ENCODE data around the gene HLA-DOB.
"Not testable (repeated sequence)": the region's sequence is repeated elsewhere in the genome, so short reads cannot be mapped to it uniquely, and the experiment has no call there.

HLA-DOB gene

DNA sequence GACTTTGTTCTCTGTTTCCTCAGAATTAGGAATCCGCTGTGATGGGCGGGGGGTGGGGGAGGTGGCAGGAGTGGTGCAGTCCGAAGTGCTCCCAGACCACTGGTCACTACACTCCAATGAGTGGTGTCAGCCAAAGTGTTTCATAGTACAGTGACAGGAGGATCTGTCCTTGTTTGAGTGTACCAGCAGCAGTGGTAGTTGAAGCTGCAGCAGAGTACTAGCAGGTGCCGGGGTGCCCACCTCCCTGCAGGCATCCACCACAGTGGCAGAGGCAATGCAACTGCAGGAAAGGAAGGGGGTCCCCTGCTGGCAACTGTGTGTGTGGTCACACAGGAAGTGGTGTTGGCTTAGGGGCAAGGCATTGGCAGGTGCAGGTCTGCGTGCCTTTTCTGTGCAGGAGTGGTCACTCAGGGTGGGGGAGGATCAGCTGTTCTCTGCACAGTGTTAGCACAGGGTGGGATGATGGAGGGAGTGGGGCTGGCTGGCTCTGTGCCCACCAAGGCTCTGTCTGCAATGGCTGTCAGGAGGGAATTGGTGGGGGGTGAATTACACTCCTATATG is 9.7 kb downstream of the HLA-DOB start:
- no peak for DNase-seq

DNA sequence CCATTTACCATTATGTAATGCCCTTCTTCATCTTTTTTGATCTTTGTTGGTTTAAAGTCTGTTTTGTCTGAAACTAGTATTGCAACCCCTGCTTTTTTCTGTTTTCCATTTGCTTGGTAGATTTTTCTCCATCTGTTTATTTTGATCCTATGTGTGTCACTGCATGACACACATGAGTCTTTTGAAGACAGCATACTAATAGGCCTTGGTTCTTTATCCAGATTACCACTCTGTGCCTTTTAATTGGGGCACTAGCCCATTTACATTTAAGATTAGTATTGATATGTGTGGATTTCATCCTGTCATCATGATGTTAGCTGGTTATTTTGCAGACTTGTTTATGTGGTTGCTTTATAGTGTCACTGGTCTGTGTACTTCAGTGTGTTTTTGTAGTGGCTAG is 11.4 kb downstream of the HLA-DOB start:
- not testable (repeated sequence) for DNase-seq

DNA sequence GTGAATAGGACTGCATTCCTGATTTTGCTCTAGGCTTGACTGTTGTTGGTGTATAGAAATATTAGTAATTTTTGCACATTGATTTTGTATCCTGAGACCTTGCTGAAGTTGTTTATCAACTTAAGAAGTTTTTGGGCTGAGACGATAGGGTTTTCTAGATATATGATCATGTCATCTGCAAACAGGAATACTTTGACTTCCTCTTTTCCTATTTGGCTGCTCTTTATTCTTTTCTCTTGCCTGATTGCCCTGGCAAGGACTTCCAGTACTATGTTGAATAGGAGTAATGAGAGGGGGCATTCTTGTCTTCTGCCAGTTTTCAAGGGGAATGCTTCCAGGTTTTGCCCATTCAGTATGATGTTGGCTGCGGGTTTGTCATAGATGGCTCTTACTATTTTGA is 13.4 kb downstream of the HLA-DOB start:
- DNase-seq: no peak

DNA sequence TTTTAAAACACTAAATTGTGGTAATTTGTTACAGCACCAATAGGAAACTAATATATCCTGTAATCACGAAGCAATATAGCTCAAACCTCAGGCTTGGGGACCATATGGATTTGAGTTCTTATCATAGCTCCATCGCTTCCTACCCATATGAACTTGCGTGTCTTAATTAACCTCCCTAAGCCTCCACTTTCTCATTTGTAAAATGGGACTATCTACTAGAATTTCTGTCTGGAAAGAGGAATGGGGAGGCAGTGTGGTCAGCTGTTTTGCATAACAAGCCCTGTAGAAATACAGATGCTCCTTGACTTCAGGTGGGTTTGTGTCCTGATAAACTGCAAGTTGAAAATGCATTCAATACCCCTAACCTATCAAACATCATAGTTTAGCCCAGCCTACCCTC is 17.1 kb downstream of the HLA-DOB start:
- no peak for DNase-seq

DNA sequence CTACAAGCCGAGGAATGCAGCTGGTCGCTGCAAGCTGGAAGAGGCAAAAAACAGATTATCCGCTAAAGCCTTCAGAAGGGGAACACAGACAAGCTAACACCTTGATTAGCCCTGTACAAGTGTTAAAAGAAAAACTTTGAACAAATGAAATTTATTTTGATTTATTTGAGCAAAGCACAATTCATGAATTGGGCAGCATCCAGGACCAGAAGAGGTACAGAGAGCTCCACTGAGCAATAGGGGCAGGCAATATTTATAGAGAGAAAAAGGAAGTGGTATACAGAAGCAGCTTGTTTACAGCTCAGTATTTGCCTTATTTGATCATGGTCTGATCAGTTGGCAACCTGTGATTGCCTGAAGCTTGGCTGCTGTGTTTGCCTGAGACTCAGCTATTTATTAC is 17.6 kb downstream of the HLA-DOB start:
- DNase-seq: no peak

DNA sequence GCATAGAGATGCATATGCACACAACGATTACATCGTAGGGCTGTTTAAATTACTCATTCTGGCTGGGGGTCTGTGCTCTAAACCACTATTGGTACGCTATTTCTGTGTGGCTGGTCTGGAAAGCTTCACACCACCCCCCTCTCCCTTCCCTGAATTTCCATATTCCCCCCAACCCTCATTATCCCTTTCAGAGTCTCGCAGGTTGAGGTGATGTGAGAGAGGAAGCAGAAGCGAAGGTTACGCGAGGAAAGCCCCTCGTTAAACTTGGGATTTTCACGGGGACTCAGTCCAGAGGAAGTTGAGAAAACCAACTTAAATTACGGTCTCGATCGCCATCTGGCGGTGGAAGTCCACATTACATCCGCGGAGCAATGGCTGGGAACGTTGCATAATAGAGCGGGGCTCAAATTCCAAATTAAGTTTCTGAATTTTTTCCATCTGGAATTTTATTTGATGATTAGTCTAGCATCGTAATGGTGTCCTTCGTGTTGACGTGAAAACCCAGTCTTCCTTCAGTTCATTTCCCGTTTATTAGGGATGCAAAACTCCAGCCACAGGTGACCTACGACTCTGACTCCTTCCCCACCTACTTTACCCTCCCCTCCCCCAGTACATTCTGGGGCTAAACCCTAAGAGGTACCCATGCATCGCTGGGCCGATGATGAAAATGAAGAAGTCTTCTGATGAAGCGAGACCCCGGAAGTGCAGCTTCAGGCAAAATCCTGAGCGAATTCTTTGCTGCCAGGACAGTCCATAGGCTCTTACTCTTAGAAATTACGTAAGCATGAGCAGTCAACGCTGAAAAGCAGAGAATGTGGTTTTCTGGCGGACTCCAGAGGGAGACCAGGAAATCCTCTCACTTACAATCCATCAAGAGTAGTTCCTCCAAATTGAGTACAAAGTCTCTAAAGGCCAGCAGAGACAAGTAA is 19.7 kb downstream of the HLA-DOB start:
- DNase-seq: peak; percentile 54

DNA sequence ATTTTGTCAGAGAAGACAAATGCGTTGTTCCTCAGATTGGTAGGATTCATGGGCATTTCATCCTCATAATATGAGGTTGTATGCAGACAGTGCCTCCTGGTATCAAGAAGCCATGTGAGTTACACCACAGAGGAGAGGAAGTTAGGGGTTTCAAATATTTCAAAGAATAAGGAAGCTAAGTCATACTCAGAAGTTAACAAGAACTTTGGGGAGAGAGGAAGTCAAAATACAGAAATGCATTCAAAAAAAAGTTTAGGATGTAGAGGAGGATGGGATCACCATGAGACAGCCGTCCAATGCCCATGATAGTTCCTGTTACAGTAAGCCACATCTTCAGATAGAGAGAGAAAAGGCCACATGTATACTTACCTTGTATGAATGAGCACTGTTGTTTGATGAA is 22.3 kb downstream of the HLA-DOB start:
- no peak for DNase-seq

DNA sequence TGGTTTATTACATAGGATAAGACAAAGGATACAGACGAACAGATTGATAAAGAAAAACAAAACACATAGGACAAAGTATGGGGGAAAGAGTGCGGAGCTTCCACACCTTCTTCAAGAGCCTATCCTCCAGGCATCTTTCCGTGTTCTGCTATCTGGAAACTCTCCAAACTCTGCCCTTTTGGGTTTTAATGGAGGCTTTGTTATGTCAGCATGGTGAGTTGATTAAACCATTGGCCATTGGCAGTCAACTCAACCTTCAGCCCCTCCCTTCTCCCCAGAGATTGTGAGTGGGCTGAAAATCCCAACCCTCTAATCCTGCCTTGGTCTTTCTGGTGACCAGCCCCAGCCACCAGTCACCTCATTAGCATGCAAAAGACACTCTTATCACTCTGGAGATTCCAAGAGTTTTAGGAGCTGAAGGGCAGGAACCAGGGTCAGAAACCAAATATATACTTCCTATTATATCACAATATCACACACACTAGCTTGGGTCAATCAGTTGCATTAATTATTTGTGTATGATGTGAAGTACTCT is 23.8 kb downstream of the HLA-DOB start:
- DNase-seq: no peak

DNA sequence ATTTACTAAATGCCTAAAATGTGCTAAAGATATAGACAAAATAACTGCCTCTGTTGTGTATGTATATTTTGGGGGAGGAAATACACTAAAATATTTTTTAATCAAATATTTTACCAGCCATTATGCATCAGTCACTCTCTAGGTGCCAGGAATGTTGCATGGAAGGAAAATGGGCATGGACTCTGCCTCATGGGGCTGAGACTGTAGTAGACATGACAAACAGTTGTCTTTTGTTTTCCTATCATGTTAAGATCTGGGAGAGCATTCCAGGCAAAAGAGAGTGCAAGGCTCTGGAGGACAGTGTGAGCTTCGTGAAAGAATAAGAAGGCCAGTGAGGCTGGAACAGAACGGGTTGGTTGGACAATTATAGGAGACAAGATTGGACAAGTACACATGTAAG is 26.5 kb downstream of the HLA-DOB start:
- DNase-seq: peak; percentile 48

DNA sequence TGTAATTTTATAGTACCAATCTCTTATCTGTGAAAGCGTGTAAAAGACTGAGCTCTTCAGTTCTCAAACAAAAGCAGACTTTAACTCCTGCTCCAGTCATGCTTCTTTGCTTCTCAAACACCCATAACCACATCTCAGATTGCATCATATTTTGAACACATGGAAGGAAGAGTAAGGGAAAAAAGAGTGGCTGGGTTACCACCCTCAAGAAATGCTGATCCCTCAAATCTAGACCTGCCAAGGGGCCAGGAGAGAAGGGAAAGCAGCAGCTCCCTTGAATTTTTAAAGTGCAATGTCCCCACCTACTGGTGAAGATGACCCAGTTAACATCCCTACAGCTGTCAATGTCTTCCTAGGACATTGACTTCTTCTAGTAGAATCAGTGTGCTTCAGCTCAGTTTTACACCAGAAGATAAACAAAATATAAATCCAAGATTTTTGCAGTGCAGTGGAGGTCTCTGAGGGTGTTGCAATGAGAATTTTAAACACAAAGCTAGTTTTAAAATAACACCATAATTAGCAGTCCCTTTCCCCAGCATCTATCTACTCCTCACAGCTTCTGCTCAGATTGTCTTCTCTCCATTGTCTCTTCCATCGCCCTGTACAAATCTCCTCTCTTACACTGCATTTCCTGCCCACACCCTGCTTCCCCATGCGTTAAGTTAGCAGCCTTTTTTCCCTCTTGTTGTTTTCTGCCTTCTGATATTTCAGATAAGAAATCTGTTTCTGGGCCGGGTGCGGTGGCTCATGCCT is 30.8 kb downstream of the HLA-DOB start:
- DNase-seq: peak; percentile 53

DNA sequence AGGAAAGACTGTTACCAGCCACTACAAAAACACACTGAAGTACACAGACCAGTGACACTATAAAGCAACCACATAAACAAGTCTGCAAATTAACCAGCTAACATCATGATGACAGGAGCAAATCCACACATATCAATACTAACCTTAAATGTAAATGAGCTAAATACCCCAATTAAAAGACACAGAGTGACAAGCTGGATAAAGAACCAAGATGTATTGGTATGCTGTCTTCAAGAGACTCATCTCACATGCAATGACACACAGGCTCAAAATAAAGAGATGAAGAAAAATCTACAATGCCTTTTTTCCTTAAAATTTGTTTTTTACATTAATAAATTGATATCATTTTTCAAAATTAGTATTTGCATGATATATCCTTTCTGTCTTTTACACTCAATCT is 33.9 kb downstream of the HLA-DOB start:
- DNase-seq: not testable (repeated sequence)

DNA sequence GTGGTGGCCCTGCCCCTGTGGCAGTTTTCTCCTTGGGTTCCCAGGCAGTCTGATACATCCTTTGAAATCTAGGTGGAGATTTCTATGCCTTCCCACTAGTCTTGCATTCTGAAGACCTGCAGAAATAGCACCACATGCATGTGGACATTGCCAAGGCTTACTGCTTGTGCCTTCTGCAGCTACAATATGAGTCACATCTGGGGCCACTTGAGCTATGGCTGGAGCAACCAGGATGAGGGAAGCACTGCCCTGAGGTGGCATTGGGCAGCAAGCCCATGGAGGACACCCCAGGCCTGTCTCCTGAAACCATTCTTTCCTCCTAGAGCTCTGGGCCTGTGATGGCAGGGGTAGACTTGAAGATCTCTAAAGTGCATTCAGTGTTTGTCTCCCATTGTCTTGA is 37.8 kb downstream of the HLA-DOB start:
- no peak for DNase-seq

DNA sequence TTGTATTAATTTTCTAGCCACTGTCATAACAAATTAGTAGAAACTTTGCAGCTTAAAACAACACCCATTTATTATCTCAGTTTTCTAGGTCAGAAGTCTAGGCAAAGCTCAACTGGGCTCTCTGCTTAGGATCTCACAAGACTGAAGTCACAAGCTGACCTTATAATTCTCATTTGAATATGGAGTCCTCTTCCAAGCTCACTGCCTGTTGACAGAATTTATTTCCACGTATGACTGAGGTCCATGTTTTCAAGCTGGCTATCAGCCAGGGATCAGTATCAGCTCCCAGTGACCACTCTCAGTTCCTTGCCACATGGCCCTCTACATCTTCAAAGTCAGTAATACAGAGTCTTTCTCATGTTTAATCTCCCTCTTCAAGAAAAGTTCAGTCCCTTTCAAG is 41.7 kb downstream of the HLA-DOB start:
- DNase-seq: no peak

DNA sequence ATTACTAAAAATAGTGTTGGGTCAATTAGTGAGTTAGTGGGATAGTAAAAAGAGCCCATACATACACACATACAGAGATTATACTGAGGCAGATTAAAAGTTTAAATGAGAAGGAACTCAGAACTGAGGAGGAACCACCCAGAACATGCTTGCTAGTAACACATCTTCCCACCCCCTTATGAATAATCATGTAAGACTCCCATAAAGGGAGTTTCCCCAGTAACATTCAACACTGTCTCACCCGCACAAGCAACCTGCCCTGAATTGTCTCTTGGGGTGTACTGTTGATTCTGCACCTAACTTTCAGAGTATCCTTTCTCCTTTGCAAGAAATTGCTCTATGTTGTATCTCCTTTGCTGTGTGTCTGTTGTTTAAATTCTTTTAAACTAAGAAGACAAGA is 42.4 kb downstream of the HLA-DOB start:
- no peak for DNase-seq

DNA sequence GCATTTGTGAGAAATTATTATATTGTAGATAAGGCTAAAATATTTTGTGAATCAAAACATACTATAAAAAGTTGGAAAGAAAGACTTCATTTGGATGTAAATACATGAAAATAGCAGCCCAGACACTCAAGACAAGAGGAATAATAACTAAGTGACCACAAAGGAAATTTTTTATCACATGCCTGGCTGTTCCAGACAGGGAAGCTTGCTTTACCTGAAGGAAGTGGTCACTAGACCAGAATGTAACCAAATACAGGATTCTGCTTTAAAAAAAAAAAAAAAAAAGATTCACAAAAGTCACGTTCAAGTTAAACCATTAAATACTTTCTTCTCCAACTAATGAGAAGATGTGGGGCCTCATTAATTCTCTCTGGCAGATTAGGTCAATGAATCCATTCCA is 44.1 kb downstream of the HLA-DOB start:
- DNase-seq: no peak

DNA sequence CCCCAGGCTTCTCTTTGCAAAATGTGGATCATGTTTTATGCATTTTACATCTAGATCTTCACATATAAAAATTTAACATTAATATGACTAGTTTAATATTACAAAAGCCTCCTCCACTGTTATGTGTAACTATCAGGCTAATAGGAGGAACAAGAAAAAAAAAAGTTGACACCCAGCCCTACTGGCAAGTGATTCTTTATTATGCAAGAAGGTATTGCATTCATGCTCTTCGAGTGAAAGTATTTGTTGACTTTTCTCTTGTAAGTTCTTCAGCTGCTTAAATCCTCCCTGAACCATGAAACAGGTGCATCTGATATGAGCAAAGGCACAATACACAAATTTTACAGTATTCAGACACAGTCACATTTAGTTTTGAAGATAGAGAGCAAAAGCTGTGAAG is 52.8 kb downstream of the HLA-DOB start:
- DNase-seq: no peak

DNA sequence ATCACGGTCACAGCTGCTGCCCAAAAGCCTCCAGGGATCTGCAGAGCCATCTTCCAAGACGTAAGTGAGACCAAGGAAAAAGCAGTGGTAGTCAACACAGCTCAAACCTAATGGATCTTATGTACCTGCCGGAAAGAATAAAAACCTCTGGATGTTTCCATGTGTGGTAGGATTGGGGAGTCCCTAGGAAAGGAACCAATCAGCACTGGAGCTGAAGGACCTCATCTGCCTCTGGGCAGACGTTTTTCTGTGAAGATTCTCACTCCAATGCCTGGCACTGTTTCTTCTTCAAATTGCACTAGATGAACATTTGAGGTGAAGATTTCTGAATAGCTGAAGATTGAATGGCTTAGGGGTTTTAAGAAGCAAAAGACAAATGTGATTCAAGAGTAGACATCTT is 53.4 kb downstream of the HLA-DOB start, which contains the start of gene HLA-DQB2:
Gene HLA-DQB2 (minus strand): TSS at position 112 of the 400 bp plus-strand sequence. CDS start 62 bp downstream, at position 50.
- DNase-seq: no peak
